Retinal pigment epithelial cell (primary cell): ENCODE measurements around the gene APOBEC3F.

Source experiments
- DNase-seq: peaks from one replicate; pipeline ENCODE4 v3.0.0-alpha.2; 2010; ENCODE audit warnings: low read depth
- H3K4me3 ChIP-seq: 2 replicates; pipeline ENCODE4 v1.5.1; 2011; ENCODE audit warnings: mild to moderate bottlenecking, low read length, control low read depth, moderate library complexity
- TF ChIP-seq, protein P1 (sequence below): conservative IDR thresholded peaks from 2 replicates; pipeline ENCODE4 v1.5.1; 2011; ENCODE audit warnings: low read depth, low read length, control low read depth, inconsistent platforms

The APOBEC3F gene

DNA sequence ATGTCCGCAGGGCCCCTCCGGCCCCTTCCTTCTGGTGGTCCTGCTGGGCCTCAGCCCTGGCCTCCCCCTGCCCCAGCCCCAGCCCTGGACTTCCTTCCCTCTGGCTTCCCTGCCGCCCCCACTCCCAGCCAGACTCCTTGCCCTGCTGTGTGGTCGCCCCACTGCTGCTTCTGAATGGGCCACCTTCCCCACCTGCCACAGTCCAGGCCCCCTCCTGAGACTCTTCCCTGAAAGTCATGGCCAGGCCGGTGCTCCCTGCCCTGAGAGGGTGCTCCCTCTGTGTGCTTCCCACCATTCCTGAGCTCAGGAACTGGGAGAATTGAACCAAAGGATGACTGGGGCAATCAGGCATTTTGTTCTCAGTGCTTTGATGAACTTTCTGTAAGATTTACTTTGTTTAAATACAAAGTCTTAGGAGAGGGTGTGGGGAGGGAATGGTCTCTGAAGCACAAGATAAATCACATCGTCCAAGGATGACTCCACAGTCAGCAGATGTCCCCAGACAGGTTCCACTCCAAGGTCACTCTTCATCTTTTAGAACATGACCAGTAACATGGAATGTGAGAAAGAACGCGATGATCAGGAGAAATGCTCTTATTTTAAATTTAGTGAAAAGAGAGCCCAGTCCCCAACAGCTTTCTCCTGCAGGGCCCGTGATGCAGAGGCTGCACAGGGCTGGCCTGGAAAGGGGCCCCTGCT, 19.0 kb upstream of the APOBEC3F start:
- DNase-seq, result no peak
- TF ChIP-seq, protein P1, sequence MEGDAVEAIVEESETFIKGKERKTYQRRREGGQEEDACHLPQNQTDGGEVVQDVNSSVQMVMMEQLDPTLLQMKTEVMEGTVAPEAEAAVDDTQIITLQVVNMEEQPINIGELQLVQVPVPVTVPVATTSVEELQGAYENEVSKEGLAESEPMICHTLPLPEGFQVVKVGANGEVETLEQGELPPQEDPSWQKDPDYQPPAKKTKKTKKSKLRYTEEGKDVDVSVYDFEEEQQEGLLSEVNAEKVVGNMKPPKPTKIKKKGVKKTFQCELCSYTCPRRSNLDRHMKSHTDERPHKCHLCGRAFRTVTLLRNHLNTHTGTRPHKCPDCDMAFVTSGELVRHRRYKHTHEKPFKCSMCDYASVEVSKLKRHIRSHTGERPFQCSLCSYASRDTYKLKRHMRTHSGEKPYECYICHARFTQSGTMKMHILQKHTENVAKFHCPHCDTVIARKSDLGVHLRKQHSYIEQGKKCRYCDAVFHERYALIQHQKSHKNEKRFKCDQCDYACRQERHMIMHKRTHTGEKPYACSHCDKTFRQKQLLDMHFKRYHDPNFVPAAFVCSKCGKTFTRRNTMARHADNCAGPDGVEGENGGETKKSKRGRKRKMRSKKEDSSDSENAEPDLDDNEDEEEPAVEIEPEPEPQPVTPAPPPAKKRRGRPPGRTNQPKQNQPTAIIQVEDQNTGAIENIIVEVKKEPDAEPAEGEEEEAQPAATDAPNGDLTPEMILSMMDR, result no peak
- H3K4me3 ChIP-seq, result no peak overlapping the region

DNA sequence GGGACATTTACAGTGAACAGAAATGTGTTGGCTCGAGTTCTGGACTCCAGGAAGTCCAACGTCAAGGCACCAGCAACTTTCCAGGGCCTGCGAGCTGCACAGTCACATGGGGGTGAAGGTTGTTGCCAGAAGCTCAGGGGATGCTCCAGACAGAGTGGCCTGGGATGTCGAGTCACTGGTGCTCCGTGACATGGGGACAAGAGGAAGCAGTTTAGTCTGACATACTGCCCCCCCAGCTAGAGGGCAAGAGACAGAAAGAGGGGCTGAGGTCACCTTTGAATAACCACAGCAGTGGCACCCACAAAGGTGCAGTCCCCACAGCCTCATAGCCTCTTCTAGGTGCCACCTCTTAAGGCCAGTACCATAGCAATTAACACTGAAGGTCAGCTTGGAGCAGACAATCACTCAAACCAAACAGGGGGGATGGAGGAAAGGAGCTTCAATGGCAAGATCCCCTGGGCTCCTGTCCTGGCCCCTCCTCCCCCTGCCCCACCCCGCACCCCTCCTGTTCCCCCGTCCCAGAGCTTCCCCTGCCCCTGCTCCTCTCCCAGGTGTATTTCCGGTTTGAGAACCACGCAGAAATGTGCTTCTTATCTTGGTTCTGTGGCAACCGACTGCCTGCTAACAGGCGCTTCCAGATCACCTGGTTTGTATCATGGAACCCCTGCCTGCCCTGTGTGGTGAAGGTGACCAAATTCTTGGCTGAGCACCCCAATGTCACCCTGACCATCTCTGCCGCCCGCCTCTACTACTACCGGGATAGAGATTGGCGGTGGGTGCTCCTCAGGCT, 15.9 kb upstream of the APOBEC3F start:
- TF ChIP-seq, protein P1, result no peak
- no peak for DNase-seq
- H3K4me3 ChIP-seq, result no peak overlapping the region

DNA sequence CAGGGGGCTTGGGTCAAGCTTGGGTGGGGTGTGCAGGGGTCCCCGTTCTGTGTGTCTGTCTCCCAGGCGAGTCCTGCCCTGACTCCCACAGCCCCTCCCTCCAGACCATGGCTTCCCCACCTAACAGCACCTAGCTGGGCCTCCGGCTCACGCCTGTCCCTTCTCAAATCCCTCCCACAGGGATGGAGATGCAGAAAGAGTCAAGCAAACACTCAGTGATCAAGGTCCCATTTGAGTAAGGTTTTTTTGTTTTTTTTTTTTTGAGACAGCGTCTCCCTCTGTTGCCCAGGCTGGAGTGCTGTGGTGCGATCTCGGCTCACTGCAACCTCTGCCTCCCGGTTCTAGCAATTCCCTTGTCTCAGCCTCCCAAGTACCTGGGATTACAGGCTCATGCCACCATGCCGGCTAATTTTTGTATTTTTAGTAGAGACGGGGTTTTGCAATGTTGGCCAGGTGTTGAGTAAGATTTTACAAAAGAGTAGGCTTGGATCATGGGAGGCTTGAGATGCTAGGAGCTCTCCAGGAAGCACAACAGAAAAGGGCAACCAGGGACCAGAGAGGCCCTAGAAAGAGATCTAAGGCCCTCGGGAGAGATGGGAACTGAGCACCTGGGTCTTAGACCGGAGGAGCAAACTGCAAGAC, 14.0 kb upstream of the APOBEC3F start:
- TF ChIP-seq, protein P1, result no peak
- no peak for DNase-seq
- H3K4me3 ChIP-seq, result no peak overlapping the region

- DNase-seq, result no peak
- TF ChIP-seq, protein P1, result no peak
- H3K4me3 ChIP-seq, result no peak overlapping the region
These were observed 12.9 kb upstream of the APOBEC3F start for GRCh38 chr22:39027717-39028116.

- DNase-seq, result no peak
- H3K4me3 ChIP-seq, result no peak overlapping the region
- TF ChIP-seq, protein P1, result no peak
These were observed 12.4 kb upstream of the APOBEC3F start for GRCh38 chr22:39028281-39028680.

DNA sequence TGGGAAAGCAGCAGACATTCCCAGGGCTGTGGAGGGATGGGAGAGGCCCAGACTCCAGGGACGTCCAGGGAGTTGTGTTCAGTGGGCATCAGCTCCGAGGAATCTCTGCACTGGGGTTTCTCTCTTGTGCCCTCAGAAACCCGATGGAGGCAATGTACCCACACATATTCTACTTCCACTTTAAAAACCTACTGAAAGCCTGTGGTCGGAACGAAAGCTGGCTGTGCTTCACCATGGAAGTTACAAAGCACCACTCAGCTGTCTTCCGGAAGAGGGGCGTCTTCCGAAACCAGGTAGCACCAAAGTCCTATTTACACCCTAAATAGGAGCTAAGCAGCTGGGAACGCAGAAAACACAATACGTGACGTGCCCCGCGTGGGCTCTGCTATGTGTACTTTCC, 11.4 kb upstream of the APOBEC3F start:
- H3K4me3 ChIP-seq, result no peak overlapping the region
- TF ChIP-seq, protein P1, result no peak
- no peak for DNase-seq
